Inflammatory macrophage treated with lipopolysaccharide for 1 hour (primary cell): Measurements from ENCODE around the gene FAM222A.

Experiments
- DNase-seq, 2 donors: peaks; one replicate each; pipeline ENCODE4 v3.0.0-alpha.2; 2020 to 2022

FAM222A gene

DNA sequence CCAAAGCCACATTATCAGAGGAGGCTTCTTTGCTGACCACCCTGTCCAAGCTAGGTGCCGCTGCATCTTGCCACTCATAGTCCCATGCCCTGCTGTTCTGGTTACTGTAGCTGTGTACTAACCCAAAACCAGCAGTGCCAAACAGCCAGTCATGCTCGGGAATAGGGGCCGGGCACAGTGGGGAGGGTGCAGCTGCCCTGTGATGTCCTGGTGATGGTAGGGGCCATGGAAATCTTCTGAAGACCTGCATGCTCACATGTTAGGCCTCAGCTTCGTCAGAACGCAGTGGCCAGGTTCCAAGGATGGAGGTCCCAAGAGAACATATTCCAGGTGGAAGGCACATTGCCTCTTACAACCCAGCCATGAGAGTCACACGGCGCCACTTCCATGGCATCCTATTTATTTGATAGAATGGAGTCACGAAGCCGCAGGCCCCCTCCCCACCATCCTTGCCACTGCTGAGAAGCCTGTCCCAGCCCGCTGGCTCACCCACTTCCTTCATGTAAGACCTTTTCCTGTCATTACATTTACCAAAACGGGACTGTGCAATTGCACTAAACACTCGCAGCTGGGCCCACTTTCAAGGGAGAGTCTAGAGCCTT, 48.5 kb downstream of the FAM222A start:
- DNase-seq, result no peak

GRCh38 chr12:109762673-109763191, 49.1 kb downstream of the FAM222A start:
- no peak for DNase-seq

DNA sequence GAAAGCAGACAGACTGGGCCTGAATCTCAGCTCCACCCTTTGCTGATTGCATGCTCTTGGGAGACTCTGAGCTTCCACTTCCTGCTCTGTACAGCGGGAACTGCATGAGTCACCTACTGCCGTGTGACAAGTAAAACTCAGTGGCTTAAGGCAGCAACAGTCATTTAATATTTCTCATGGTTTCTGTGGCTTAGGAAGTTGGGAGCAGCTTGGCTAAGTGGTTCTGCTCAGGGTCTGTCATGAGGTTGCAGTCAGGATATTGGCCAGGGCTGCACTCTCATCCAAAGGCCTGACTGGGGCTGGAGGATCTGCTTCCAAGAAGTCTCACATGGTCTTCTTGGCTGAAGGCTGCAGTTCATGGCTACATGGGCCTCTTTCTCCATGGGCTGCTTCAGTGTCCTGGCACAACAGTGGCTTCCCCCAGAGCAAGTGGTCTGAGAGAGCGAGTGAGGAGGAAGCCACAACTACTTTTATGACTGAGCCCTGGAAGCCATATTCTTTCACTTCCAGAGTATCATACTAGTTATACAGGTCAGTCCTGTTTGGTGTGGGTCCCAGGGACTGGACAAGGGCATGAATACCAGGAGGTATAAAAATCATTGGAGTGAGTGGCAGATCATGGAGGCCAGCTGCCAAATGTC, 49.7 kb downstream of the FAM222A start:
- peak; percentile 74 to 86 for DNase-seq

DNA sequence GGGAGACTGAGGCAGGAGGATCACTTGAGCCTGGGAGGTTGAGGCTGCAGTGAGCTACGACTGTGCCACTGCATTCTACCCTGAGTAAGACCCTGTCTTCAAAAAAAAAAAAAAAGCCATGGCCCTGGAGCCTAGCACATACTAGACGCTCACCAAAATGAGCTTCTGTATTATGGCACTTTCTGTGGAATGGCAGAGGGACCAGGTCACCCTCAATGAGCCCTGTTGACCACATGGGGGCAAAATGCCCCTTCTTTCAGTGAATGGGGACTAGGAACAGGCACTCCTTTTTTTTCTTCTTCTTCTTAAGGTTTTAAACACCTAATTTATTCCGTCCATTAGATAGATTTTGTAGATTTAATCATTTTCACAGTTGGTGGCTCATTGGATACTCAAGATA, 50.5 kb downstream of the FAM222A start:
- no peak for DNase-seq

DNA sequence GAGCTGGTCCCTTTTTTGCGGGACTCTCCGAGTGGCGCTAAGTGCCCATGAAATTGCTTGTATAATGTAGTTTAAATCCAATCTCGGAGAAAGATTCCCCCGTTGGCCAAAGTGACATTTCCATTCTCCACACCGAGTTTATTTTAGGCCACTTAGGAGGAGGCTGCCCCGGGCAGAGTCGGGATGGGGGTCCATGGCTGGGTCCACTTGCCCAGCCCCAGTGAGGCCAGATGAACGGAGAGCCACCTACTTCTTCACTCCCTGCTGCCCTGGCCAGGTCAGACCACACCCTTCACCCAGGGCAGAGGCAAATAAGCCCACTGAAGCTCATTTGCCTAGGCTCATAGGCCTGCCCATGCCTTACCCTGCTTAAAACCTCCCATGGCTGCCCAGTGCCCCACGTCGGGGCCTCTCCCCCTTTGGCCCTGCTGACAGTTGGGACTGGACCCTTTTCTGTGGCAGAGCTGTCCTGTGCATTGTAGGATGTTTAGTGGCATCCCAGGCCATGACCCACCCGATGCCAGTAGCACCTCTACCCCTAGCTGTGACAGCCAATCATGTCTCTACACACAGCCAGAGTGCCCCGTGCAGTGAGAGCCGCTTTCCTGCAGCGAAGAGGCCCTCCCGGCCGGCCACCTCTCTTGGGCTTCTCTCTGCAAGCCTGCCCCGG, 51.3 kb downstream of the FAM222A start:
- no peak for DNase-seq

GRCh38 chr12:109765446-109765810, 51.8 kb downstream of the FAM222A start:
- DNase-seq, result no peak

DNA sequence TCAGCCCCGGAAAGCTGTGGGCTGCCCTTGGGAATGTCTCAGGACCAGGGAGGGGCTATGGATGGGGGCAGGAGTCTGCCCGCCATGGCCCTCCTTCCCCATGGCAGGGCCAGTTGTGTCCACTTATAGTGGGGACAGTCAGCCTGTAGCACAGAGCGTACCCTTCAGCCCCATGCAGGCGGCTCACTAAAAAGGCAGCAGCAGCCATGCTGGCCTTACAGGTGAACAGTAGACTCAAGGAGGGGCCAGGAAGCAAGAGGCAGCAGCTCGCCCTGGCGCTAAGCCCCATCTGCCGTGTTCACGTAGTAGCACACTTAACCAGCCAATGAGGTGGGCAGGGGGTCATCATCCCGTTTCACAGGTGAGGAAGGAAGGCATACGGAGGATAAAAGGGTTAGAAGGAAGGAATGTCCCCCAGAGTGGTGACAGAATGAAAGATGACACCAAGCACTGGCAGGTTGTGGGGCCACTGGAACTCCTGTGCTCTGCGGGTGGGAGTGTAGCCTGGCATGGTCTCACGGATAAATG, 52.7 kb downstream of the FAM222A start:
- DNase-seq, result no peak

GRCh38 chr12:109767456-109767855, 53.8 kb downstream of the FAM222A start:
- no peak for DNase-seq

DNA sequence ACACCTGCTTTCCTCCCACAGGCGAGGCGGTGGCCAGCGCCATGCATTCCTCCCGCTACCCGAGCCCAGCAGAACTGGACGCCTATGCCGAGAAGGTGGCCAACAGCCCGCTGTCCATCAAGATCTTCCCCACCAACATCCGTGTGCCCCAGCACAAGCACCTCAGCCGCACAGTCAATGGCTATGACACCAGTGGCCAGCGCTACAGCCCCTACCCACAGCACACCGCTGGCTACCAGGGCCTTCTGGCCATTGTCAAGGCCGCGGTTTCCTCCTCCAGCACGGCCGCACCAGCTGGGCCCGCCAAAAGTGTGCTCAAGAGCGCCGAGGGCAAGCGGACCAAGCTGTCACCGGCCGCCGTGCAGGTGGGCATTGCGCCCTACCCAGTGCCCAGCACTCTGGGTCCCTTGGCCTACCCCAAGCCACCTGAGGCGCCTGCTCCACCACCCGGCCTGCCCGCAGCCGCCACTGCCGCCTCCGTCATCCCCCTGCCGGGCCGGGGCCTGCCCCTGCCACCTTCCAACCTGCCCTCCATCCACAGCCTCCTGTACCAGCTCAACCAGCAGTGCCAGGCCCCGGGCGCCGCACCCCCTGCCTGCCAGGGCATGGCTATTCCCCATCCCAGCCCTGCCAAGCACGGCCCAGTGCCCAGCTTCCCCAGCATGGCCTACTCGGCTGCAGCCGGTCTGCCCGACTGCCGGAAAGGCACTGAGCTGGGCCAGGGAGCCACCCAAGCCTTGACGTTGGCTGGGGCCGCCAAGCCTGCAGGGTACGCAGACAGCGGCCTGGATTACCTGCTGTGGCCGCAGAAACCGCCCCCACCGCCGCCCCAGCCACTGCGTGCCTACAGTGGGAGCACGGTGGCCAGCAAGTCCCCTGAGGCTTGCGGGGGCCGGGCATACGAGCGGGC, 54.6 kb downstream of the FAM222A start:
- DNase-seq, result no peak

- no peak for DNase-seq
Measured at GRCh38 chr12:109768901-109769670, 55.5 kb downstream of the FAM222A start.

DNA sequence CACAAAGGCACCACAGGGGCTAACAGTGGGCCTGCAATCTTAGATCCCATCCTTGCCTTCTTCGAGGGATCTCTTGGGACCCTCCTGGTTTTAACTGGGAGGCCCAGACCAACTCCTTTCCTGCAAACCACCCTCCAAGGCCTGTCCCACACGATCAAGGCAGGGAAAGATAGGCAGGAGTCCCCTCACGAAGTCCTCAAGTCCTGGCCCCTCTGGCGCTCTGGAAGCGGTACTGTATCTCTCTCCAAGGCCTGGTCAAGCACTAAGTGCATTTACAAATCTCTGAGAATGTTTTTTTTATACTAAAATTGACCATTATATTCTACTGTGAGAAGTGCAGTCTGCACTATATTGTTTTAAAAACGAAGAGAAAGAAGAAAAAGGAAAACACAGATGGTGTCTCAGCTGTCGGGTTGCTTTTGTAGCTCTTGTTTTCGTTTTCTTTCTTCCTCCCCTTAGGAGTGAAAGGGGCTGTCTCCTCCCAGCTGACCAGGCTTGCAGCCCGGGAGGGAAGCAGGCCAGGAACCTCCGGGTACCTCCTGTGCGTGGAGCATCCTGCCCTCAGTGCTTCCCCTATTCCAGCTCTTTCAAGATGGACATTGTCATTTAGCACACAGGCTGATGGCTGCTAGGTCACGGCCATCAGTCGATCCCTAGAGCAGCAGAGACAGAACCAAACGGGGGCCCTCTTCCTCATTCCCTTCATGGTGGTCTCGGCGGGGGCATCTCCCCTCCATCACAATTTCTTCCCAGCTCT, 56.7 kb downstream of the FAM222A start:
- no peak for DNase-seq

DNA sequence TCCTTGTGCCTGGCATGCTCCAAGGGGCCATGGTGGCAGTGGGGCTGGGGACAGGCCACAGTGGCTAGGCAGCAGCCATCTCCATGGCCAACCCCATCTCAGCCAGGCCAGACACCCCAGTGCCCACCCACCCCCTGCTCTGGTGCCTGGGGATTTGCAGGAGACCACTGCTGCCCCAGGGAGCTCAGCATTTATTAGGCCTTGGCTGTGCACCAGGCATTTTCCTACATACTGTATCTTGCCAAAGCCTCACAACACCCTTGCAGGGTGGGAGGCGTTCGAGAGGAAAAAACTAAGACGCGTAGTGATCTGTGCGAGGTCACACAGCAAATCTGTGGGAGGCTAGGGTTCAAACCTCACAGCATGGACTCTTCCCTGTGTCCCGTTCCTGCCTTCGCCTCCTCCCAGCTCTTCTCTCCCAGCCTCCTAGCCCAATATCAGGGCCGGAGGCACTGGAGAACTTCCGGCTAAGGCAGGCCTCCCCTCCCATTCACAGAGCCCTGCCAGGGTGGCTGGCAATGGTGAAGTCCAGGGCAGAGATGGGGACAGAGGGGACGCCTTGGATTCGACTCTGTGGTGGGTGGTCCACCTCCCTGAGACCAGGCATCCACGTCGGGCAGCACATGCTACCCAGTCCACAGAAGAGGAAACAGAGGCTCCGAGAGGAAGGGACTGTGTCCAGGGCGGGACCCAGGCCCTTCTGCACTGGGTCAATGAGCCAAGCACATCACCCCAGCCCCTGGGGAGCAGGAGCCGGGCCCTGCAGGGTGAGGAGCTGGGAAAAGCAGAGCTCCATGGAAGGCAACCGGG, 57.4 kb downstream of the FAM222A start:
- no peak for DNase-seq

DNA sequence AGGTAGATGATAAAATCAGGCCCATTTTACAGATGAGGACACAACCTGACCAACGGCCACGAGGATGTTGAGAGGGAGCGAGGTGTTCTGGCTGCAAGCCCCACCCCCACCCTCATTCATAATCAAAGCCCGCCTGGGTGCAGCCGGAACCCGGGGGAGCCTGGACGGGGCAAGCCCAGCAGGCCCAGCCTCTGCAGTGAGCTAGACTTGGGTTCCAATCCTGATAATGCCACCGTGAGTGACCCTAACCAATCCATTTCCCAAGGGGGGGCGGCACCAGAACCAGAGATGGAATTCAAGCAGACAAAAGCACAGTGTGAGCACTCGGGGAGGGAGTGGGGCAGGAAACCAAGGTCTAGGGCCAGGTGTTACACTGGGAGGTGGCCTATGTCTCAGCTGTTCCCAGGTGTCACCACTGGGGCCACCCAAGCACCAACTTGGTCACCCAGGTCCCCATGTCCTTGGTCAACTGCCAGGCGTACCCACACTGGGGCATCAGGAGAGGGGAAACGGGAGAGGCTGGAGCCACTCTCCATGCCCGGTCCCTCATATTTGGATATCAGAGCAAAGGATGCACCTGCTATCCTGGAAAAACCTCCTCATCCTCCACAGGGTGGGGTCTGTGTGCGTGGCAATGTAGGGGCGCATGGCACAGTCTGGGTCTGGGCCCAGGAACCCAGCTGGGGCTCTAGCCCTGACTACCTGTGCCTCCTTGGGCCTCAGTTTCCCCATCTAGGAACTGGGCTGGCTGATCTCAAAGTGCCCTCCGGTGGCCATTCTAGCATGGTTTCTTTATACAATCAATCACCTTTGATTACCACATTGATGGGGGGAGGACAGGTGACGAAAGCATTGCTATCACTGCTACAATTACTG, 58.4 kb downstream of the FAM222A start:
- DNase-seq, result no peak

DNA sequence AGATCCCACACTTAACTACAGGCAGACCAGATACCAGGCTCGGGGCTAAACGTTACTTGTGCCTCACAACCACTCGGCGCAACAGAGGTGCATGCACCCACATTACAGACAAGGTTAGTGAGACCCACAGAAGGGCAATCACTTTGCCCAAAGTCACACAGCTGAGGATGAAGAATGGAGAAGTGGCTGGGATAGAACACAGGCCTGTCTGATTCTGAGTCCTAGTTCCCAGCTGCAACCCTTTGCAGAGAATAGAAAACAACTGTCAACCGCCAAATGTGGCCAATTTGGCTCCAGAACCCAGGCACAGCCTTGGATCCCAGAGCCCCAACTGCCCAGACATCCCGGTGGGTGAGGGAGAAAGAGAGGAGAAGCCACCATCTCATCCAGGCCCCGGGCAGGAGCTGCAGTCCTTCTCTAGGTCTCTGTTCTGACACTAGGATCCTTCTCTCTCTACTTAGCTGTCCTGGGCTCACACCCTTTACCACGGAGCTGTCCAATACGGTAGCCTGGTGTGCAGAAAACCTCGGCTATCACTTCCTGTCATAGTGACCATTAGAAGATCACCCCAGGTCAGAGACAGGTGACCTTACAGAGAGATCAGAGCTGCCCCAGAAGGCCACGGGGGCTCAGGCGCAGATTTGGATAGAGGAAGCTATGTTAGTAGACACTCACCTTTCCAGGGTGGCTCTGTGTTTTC, 59.1 kb downstream of the FAM222A start:
- no peak for DNase-seq

- DNase-seq, result no peak
Measured at GRCh38 chr12:109773384-109774011, 59.9 kb downstream of the FAM222A start.

DNA sequence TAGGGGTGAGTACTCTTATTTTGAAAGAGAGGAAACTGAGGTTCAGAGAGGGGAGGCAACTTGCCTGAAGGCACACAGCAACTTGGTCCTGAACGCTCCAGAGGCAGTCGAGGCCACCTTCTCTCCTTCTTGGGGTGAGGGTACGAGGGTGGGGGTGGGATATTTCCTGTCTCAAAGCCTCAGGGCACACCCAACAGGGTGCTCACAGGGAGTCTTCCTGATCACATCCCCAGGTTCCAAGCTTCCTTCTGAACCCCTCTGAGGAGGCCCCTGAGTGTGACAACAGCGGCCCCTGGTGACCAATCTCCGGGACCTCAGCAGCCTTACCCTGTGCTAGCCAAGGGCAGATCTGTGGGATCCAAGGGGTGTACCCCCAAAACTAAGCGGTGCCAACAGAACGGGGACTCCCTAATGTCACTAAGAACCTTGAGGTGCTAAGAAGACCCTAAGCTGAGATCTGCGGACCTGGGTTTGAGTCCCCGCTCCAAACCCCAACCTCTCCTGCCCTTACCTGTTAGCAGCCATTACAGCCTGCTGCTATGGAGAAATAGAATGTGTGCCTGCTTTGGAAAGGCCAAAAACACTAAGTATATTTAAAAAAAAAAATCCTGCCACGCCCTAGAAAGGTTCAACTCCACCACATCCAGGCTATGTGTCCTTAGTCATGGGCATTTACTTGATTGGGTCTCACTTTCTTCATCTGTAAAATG, 61.7 kb downstream of the FAM222A start:
- DNase-seq, result peak; percentile 29 to 84

DNA sequence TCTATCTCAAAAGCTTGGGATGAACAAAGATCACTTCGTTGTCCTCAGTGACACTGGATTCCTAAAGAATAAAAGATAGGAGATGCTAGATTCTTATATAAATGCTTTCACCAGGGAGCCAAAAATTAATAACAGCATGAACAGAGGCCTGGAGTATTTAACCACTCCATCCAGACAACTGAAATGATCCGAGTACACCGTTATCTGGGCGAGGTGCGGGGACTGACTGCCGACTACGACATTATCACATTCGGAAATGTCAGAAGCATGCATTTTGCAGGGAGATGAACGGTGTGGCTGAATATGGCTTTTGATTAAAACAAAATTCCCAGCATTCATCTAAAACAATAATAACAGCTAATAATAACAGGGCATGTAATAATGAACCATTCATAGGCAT, 63.0 kb downstream of the FAM222A start:
- no peak for DNase-seq

DNA sequence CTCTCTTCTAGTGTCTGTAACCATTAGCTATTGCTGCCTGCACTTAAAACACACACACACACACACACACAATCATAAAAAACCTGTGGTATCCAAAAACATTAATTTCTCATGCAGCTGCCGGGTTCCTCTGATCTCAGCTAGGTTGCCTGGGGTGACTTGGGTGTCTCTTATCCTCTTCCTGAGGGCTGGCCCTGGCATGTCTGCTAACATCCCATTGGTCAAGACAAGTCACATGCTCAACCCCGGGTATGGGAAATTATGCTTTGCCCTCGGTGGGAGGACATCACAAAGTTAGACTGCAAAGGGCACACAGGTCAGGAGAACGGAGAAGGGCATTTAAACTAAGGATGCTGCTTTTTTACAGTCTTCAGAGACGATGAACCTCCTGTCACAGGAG, 63.9 kb downstream of the FAM222A start:
- DNase-seq, result peak in 1 of 2 donors; percentile 22
